Glomerular endothelial cell (primary cell): Measurements from ENCODE around the gene TTLL5. TPM values are rescaled to one million over a fixed set of nuclear protein-coding genes. Genes with fewer than 3 reads are reported as not detected.

Experiments used
- DNase-seq: peaks from one replicate; pipeline ENCODE4 v3.0.0-alpha.2; 2011; ENCODE audit warnings: low read depth, low spot score; ENCODE audit errors: extremely low read depth
- total RNA-seq: library from RNA; depleted of rRNA; stranded (reverse); fragments of >200 nt; gene quantifications from 2 replicates; pipeline ENCODE4 v1.2.3, GENCODE V29; 2015

TTLL5 gene
- total RNA-seq, 1 donor from 2014 or later = 59.5 TPM

- DNase-seq = no peak
Observed at GRCh38 chr14:75699331-75699730, 38.3 kb downstream of the TTLL5 start.

GRCh38 chr14:75700295-75700694, 39.2 kb downstream of the TTLL5 start:
- DNase-seq = no peak

GRCh38 chr14:75702122-75702521, 41.1 kb downstream of the TTLL5 start:
- no peak for DNase-seq

GRCh38 chr14:75702616-75703261, 41.7 kb downstream of the TTLL5 start:
- no peak for DNase-seq

- DNase-seq = no peak
Observed at GRCh38 chr14:75703467-75703866, 42.4 kb downstream of the TTLL5 start.

GRCh38 chr14:75705014-75705413, 44.0 kb downstream of the TTLL5 start:
- DNase-seq = no peak

GRCh38 chr14:75709207-75709812, 48.3 kb downstream of the TTLL5 start:
- DNase-seq = peak; percentile 64

- no peak for DNase-seq
Observed at GRCh38 chr14:75711105-75711795, 50.2 kb downstream of the TTLL5 start.

- DNase-seq = no peak
Observed at GRCh38 chr14:75711796-75712211, 50.8 kb downstream of the TTLL5 start.

- no peak for DNase-seq
Observed at GRCh38 chr14:75714991-75715390, 53.9 kb downstream of the TTLL5 start.

- DNase-seq = no peak
Observed at GRCh38 chr14:75715926-75716780, 55.1 kb downstream of the TTLL5 start.

- DNase-seq = no peak
Observed at GRCh38 chr14:75717729-75718128, 56.7 kb downstream of the TTLL5 start.

GRCh38 chr14:75718199-75718598, 57.2 kb downstream of the TTLL5 start:
- DNase-seq = no peak

- no peak for DNase-seq
Observed at GRCh38 chr14:75720116-75720515, 59.1 kb downstream of the TTLL5 start.

GRCh38 chr14:75720842-75721498, 59.9 kb downstream of the TTLL5 start:
- DNase-seq = no peak

GRCh38 chr14:75723716-75724115, 62.7 kb downstream of the TTLL5 start:
- DNase-seq = no peak

GRCh38 chr14:75724414-75725204, 63.6 kb downstream of the TTLL5 start:
- no peak for DNase-seq

GRCh38 chr14:75725481-75725880, 64.4 kb downstream of the TTLL5 start:
- no peak for DNase-seq

GRCh38 chr14:75726321-75726720, 65.3 kb downstream of the TTLL5 start:
- DNase-seq = no peak

GRCh38 chr14:75727124-75727523, 66.1 kb downstream of the TTLL5 start:
- DNase-seq = no peak
